Peyer's patch (tissue), 4 donors: Measurements from ENCODE around the gene ZHX3. TPM values are rescaled to one million over a fixed set of nuclear protein-coding genes. Genes with fewer than 3 reads are reported as not detected.

ENCODE experiments used
- DNase-seq, 3 donors: peaks; one replicate each; pipeline ENCODE4 v3.0.0-alpha.2; 2017 to 2019
- H3K27ac ChIP-seq, 4 donors: fragments of 200-600 bp; sonication (generic); one replicate each; pipeline ENCODE4 v1.5.1; 2016 to 2019
- H3K27me3 ChIP-seq, 2 donors: fragments of 200-600 bp; sonication (generic); one replicate each; pipeline ENCODE4 v1.5.1; 2019
- H3K36me3 ChIP-seq, 3 donors: fragments of 200-600 bp; sonication (generic); one replicate each; pipeline ENCODE4 v1.5.1; 2016 to 2019
- H3K4me1 ChIP-seq, 4 donors: fragments of 200-600 bp; sonication (generic); one replicate each; pipeline ENCODE4 v1.5.1; 2016 to 2019
- H3K4me3 ChIP-seq, 4 donors: fragments of 200-600 bp; sonication (generic); 1 replicate in 3 of 4; 2 replicates in 1 of 4; pipeline ENCODE4 v1.5.1; 2016 to 2019; ENCODE audit warnings: mild to moderate bottlenecking in 1 of 4
- H3K9me3 ChIP-seq, 4 donors: fragments of 200-600 bp; sonication (generic); one replicate each; pipeline ENCODE4 v1.5.1; 2016 to 2019; ENCODE audit warnings: mild to moderate bottlenecking in 1 of 4
- POLR2A ChIP-seq, 2 donors: fragments of 450-650 bp; IDR thresholded peaks; one replicate each; pipeline ENCODE4 v1.5.1; 2017; ENCODE audit warnings: antibody characterized with exemption in 2 of 2, mild to moderate bottlenecking in 2 of 2, moderate library complexity in 2 of 2
- total RNA-seq, 4 donors: library from RNA; depleted of rRNA; stranded (reverse); fragments of >200 nt; gene quantifications; one replicate each; pipeline ENCODE4 v1.1.0, GENCODE V29; 2016
- TF ChIP-seq, protein P1 (sequence below), 6 experiments: fragments of 450-650 bp in 4 of 6; fragments of 200-600 bp in 2 of 6; sonication (generic) in 1 of 6; IDR thresholded peaks; one replicate each; pipeline ENCODE4 v1.5.1; 2017 to 2019; ENCODE audit warnings: antibody characterized with exemption in 6 of 6, mild to moderate bottlenecking in 3 of 6, moderate library complexity in 1 of 6

Gene ZHX3
- total RNA-seq, 4 donors from 2014 or later = 33.8 to 53.0 (median 39.5) TPM

DNA sequence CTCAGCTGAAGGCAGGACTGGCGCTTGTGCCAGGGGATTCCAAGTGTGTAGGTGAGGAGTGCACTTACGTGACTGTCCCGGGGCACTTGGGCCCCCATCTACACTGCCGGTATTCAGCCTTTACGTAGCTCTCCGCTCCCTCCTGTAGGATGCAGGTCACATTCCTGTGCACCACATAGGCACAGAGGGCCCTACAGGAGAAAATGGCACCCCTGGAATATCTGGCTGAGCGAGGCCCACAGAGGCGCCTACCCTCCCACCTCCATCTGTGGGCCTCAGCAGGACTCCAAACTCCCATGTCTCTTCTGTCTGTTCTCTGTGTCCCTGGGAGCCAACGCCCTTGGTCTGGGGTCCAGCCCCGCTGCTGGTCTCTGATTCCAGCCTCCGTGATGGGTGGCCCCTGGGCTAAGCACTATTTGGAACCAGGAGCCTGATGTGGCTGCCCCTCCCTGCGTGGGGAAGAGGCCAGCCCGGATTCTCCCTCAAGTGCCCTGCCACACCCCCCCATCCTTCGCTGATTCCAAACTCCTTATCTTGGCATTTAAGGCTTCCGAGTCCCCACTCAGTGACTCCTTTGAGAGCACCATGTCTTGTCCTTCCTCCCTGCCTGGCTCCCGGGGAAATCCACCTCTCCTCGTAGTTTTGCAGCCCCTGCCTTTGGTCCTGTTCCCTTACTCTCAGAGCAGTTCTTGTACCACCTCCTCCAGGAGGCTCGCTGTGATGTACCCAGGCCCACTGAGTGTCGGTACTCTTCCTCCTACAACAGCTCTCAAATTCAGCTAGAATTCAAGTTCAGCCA is 47.6 kb upstream of the ZHX3 start:
- H3K4me1 ChIP-seq = peaks cover 0 to 14% (median 0%) of the 10 kb centered on the region in 4 donors
- no peak for DNase-seq
- TF ChIP-seq, protein P1, sequence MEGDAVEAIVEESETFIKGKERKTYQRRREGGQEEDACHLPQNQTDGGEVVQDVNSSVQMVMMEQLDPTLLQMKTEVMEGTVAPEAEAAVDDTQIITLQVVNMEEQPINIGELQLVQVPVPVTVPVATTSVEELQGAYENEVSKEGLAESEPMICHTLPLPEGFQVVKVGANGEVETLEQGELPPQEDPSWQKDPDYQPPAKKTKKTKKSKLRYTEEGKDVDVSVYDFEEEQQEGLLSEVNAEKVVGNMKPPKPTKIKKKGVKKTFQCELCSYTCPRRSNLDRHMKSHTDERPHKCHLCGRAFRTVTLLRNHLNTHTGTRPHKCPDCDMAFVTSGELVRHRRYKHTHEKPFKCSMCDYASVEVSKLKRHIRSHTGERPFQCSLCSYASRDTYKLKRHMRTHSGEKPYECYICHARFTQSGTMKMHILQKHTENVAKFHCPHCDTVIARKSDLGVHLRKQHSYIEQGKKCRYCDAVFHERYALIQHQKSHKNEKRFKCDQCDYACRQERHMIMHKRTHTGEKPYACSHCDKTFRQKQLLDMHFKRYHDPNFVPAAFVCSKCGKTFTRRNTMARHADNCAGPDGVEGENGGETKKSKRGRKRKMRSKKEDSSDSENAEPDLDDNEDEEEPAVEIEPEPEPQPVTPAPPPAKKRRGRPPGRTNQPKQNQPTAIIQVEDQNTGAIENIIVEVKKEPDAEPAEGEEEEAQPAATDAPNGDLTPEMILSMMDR (IDR thresholded peaks at IDR 0.05) = no peak
- TF ChIP-seq POLR2A (IDR thresholded peaks at IDR 0.05) = no peak
- no peak overlapping the region for H3K27ac ChIP-seq
- no peaks in the 10 kb centered on the region for H3K9me3 ChIP-seq
- H3K27me3 ChIP-seq = peaks cover 0 to 10% of the 10 kb centered on the region in 2 donors
- peak overlapping the region in 1 of 4 donors; percentile 41 for H3K4me3 ChIP-seq
- H3K36me3 ChIP-seq = no peaks in the 10 kb centered on the region

DNA sequence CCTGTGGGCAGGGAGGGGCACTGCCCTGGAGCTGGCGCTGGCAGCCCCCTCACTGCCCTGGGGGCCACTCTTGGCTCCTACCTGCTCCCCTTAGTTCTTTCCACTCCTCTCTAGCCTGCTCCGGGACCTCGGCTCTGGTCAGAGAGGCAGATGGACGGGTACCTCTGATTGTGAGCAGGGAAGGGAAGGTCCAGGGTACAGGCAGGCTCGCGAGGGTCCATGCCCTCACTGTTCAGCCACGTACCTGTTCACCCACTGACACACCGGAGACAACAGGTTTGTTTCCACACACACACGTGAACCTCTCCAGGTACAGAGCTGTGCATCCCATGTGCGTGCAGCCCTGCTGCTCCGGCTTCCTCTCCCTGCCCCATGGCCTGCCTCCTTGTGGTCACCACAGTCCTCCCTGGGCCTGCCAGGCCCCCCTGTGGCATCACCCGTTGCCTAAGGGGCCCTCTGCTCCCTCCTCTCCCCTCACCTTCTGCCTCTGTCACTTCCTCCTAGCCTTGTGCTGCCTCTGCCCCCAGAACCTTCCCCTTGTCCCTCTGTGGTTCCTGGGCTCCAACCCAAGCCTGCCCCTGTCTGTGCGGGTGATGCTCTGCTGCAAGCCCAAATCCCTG is 46.8 kb upstream of the ZHX3 start:
- H3K27ac ChIP-seq = no peak overlapping the region
- peaks cover 0 to 14% (median 0%) of the 10 kb centered on the region in 4 donors for H3K4me1 ChIP-seq
- no peak for TF ChIP-seq POLR2A (IDR thresholded peaks at IDR 0.05)
- TF ChIP-seq, protein P1 (IDR thresholded peaks at IDR 0.05) = no peak
- H3K36me3 ChIP-seq = peaks cover 0 to 7% (median 0%) of the 10 kb centered on the region in 3 donors
- H3K27me3 ChIP-seq = peaks cover 0 to 10% of the 10 kb centered on the region in 2 donors
- H3K4me3 ChIP-seq = no peak overlapping the region
- H3K9me3 ChIP-seq = no peaks in the 10 kb centered on the region
- DNase-seq = no peak

DNA sequence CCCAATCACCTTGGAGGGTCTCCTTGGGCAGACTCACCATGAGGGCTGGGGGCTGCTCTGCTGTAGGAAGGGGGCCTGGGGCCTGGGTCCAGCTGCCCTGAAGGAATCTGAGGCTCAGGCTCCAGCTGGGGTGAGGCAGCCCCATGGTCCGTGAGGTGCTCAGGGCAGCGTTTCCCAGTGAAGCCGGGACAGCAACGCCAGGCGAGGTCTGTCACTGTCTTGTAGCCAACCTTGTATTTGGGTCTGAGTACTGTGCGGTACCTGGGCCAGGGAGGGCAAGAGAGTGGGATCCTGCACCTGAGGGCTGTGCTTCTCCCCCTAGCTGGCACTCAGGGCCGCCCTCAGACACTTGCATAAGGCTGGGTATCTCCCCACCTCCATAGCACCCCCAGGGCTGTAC is 46.1 kb upstream of the ZHX3 start:
- H3K36me3 ChIP-seq = peaks cover 0 to 9% (median 0%) of the 10 kb centered on the region in 3 donors
- no peak overlapping the region for H3K27ac ChIP-seq
- DNase-seq = peak in 1 of 3 donors; percentile 34
- no peak overlapping the region for H3K4me3 ChIP-seq
- H3K9me3 ChIP-seq = no peaks in the 10 kb centered on the region
- TF ChIP-seq, protein P1 (IDR thresholded peaks at IDR 0.05) = no peak
- TF ChIP-seq POLR2A (IDR thresholded peaks at IDR 0.05) = no peak
- peaks cover 0 to 14% (median 0%) of the 10 kb centered on the region in 4 donors for H3K4me1 ChIP-seq
- H3K27me3 ChIP-seq = peaks cover 0 to 10% of the 10 kb centered on the region in 2 donors

DNA sequence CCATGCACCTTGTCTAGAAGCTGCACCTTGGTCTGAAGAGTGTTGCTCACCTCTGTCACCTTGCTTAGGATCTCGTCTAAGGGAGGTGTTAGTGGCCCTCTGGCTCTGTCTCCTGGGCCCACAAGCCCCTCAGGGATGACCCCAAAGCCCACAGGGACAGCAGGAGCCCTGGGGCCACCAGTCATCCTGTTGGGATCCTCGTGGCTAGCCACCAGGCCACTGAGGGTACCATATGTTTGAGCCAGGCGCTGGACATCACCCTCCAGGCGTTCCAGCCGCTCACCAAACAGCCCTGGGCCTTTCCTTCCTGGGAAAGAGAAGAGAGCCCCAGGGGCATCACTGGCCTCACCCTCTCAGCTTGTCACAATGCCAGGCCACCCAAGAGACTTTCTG is 45.2 kb upstream of the ZHX3 start:
- Histone ChIP-seq H3K4me1 (peaks cover 0 to 14% (median 0%) of the 10 kb centered on the region in 4 donors), H3K9me3 (no peaks in the 10 kb centered on the region), H3K4me3 (no peak overlapping the region), H3K36me3 (peaks cover 0 to 15% (median 0%) of the 10 kb centered on the region in 3 donors), H3K27ac (no peak overlapping the region), H3K27me3 (peaks cover 0 to 10% of the 10 kb centered on the region in 2 donors)
- peak in 1 of 3 donors; percentile 42 for DNase-seq
- TF ChIP-seq, protein P1 (IDR thresholded peaks at IDR 0.05) = no peak
- TF ChIP-seq POLR2A (IDR thresholded peaks at IDR 0.05) = no peak

DNA sequence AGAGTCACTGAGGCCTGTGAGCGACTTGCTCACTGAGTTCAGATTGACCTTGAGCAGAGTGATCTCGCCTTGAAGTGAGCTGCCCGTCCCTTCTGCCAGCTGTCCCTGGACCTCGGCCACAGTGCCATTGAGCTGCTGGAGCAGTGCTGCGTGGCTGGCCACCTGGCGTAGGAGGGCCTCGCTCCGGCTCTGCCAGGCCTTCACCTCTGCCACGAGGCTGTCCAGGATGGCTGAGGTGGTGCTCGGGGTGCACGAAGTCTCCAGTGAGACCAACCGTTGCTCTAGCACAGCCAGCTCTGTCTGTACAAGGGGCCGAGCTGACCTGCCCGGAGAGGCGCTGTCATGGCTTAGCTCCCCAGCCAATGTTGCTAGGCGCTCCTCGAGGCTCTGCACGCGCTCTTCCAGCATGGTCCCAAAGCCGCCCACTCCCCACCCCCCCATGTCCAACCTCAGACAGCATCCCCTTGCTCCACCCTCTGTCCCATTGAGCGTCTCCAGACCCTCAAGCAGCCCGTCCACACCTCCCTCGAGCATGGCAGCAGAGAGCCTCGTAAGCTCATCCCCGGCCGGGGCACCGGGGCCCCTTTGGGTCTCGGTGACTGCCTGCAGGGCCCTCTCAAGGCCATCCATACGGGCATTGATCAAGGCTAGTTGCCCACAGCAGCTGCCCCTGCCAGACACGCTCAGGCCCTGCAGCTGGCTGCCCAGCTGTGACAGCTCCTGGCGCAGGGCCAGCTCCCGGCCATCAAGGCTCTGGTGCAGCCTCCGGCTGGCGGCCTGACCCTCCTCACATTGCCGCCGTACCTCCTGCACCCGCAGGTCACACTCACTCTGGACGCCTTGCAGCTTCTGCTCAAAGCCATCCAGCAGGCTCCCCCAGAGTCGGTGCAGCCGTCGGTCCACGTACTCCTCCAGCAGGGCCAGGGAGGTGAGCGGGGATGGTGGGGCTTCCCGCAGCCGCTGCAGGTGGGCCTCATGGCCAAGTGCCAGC is 44.5 kb upstream of the ZHX3 start:
- Histone ChIP-seq H3K4me3 (no peak overlapping the region), H3K9me3 (no peaks in the 10 kb centered on the region), H3K27ac (no peak overlapping the region), H3K27me3 (peaks cover 0 to 10% of the 10 kb centered on the region in 2 donors), H3K36me3 (peaks cover 0 to 22% (median 0%) of the 10 kb centered on the region in 3 donors), H3K4me1 (peaks cover 0 to 13% (median 0%) of the 10 kb centered on the region in 4 donors)
- TF ChIP-seq POLR2A (IDR thresholded peaks at IDR 0.05) = no peak
- TF ChIP-seq, protein P1 (IDR thresholded peaks at IDR 0.05) = no peak
- DNase-seq = peak in 1 of 3 donors; percentile 47
